HuH-7 (cell line): Measurements from ENCODE around the gene GP9.
"Not testable (repeated sequence)": the region's sequence is repeated elsewhere in the genome, so short reads cannot be mapped to it uniquely, and the experiment has no call there.

Source experiments
- DNase-seq: peaks from one replicate; pipeline ENCODE4 v3.0.0; 2011; ENCODE audit warnings: low spot score

The GP9 gene

GRCh38 chr3:129111076-129111780 is 50.6 kb downstream of the GP9 start:
- DNase-seq = not testable (repeated sequence)
